GM21360 (cell line): ENCODE data around the gene CYP19A1.

Source experiments
- ATAC-seq: cut with Tn5 transposase; IDR thresholded peaks from one replicate; pipeline ENCODE4 v1.9.1; 2021; ENCODE audit warnings: mild to moderate bottlenecking, moderate library complexity; ENCODE audit not compliant: unreplicated experiment

Gene CYP19A1

DNA sequence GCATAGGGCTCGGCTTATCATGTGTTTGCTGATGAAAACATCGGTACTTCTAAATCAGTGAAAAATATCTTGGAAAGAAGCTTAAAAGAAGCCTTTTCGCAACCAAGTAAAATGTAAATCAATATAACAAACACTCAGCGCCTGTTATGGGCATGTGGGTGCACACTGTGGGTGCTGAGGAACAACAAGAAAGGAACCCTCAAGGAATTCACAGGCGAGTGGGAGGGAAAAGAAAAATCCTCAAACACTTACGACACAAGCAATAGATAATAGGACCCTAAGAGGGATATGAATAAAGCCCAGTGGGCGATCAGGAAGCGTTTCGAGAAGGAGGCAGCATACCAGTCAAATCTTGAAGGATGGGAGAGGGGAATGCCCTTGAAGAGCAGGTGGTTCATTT lies 25.0 kb upstream of the CYP19A1 start:
- ATAC-seq, result no peak

DNA sequence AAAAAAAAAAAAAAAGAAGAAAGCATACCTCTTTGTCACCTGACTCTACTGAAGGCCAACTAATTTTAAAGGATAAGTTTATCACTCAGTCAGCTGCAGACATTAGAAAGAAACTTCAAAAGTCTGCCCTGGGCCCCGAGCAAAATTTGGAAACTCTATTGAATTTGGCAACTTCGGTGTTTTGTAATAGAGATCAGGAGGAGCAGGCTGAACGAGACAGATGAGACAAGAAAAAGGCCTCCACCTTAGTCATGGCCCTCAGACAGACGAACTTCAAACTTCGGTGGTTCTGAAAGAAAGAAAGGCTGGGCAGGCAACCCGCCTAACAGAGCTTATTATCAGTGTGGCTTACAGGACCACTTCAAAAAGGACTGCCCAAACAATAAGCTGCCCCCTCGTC lies 21.6 kb upstream of the CYP19A1 start:
- ATAC-seq, result no peak

DNA sequence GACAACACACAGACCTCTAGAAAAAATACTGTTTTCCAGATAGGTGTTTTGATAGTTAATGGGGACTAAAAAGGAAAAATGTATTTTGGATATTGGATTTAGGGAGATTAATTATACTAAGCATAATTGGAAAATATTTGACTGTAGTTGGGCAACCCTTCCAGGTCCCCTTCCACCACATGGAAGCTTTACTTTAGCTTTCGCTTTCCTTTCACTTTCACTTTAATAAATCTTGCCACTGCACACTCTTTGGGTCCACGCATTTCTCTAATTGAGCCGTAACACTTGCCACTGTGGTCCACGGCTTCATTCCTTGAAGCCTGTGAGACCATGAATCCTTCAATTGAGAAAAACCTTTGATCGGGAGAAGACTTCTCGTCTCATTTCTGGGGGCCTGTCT lies 18.6 kb upstream of the CYP19A1 start:
- no peak for ATAC-seq

DNA sequence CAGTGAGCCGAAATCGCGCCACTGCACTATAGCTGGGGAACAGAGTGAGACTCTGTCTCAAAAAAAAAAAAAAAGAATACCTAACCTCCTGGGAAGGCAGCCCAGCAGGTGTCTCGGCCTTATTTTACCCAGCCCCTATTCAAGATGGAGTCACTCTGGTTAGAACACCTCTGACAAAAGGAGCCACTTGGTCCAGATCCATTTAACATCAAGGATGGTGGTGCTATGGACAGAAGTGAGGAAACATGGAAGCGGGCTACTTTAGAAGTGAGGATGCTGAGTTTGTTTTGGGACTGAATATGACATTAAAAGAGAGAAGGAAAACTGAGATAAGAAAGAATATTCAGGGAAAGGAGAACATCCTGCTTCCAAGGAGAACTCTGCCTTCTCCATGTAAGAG lies 17.8 kb upstream of the CYP19A1 start:
- ATAC-seq, result no peak

DNA sequence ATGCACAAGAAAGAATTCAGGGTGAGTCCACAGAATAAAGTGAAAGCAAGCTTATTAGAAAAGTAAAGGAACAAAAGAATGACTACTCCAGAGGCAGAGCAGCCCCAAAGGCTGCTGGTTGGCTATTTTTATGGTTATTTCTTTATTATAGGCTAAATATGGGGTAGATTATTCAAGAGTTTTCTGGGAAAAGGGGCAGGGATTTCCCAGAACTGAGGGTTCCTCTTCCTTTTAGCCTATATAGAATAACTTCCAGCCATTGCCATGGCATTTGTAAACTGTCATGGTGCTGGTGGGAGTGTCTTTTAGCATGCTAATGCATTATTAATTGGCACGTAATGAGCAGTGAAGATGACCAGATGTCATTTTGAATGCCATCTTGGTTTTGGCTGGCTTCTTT lies 16.7 kb upstream of the CYP19A1 start:
- ATAC-seq, result no peak

DNA sequence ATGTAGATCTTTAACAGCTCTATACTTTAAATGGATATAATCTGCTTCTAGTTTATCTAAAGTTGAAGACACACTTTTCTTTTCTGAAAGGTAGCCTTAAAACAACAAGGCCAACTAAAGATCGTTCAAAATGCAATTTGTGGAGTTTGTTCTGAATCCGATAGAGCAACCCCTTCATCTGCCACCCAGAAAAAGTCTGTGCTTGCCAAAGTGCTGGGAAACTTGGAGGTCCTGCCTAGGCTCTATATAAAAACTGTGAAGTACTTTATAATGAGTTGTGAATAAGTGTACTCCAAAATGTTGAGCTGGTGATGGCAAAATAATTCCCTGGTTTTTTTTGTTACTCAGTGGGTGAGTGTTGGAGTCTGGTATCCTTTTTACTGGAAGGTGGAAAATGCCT lies 15.6 kb upstream of the CYP19A1 start:
- no peak for ATAC-seq

DNA sequence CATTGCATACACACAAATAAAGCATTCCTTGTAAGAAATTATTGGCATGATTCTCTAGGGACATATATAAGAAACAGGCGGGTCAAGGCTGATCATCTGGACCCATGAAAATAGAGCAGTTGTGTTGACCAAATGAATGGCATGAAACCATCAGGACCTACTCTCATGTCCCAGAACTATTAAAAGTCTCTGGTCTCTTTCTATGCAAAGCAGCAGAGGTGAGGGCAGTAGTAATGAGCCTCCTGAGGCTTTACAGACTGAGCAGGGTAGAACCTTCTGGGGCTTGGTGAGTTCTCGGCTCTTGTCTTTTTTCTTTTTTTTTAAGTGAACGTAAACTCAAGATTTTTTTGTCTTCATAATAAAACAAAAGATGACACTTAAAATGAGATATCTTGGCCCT lies 12.3 kb upstream of the CYP19A1 start:
- ATAC-seq, result no peak

DNA sequence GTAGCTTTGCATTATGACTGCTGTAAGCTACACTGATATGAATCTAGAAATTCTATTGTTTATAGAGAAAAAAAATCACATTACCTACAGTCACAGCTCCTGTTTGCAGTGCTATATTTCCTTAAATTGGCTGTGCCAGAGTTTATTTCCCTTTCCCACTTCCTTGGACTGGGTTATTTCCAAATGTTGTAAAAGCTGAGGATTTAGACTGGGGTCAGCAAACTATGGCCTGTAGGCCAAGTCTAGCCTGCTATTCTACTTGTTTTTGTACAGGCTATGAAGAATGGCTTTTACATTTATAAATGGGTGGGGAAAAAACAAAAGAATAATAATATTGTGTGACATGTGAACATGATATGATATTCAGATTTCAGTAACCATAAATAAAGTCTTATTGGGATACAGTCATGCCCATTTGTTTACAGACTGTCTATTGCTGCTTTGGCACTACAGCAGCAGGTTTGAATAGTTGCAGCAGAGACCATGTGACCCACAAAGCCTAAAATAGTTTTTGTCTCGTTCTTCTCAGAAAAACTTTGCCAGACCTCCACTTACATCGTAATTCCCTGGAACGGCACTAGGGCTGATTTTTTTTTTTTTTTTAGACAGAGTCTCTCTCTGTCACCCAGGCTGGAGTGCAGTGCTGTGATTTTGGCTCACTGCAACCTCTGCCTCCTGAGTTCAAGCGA lies 10.9 kb upstream of the CYP19A1 start:
- ATAC-seq, result no peak

DNA sequence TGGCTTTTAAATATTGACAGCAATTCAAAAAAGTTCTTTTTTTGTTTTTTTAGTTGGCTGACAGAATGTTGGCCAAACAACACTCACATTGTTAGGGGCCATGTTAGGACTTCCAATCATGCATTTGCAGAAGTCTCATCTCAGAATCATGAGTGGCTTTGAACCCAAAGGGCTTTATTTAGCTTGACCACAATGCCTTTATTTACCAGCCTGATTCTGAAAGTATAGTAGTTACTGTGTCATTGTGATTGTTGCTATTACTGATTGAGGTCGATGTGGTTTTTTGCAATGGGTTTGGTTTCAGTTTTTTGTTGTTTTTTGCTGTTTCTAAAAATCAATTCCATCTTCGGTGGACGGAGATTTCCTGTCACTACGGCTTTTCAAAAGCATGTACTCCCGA lies 10.3 kb upstream of the CYP19A1 start:
- peak; percentile 87 for ATAC-seq

DNA sequence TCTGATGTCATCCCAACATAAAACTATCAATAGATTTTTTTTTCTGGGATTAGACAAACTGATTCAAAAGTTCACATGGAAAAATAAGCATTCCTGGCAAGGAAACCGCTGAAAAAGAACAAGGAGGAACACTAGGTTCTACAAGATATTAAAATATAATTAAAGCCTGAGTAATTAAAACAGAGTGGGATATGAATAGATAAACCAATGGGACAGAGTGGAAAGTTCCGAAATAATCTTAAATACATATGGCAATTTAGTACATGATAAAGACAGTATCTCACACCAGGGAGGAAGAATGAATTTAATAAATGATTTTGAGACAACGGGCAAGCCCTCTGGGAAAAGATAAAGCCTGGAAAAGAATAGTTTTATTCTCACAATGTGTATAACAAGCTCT lies 7.7 kb upstream of the CYP19A1 start:
- ATAC-seq, result no peak

DNA sequence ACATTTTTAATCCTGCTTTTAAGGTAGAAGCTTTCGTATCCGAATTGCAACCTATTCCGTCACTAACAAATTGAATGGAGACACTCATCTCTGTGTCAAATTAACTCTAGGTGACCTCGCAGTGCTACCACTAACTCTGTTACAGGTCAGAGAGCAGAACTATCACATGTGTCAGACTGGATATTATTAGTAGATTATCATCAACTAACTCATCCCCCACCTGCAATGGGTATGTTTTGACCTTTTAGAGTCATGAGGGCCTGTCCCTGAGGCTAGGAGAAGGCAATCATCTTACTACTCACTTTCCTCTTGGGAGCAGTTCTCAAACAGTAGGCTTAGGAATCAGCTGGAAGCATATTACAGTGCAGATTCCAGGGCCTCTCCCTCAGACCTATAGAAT lies 5.1 kb upstream of the CYP19A1 start:
- no peak for ATAC-seq

DNA sequence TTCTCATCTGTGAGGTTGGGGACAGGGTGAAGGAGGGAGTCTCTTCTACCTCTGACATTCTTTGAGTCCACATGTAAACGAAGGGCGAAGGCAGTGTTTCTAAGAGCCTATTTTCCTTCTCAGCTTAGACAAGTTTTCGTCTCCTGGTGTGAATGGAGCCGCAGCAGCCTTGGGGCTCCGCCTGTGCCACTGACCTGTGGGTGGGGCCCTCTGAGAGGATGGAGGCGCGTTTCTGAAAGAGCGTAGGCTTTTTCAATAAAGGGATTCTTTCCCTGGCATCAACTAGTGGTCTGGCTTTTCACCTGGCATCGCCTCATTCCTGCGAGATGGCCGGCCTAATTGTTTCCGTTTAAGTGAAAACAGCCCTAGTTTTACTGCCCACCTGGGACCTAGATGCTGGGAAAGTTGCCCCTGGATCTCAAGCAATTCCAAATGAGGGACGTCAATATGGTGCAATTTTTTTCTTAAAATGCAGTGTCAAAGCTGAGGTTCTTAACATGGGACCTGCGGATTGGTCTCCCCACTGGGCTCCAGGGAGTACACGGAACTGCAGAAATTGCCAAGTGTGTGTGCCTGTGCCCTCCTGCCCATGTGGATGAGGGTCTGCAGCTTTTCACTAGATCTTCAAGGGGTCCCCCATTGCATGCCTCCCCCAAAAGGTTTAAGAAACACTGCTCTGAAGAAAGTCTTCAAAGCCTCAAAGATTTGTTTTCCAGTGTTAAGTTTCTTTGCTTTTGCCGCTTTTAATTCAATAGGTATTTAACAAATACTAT lies 4.0 kb upstream of the CYP19A1 start:
- ATAC-seq, result no peak

DNA sequence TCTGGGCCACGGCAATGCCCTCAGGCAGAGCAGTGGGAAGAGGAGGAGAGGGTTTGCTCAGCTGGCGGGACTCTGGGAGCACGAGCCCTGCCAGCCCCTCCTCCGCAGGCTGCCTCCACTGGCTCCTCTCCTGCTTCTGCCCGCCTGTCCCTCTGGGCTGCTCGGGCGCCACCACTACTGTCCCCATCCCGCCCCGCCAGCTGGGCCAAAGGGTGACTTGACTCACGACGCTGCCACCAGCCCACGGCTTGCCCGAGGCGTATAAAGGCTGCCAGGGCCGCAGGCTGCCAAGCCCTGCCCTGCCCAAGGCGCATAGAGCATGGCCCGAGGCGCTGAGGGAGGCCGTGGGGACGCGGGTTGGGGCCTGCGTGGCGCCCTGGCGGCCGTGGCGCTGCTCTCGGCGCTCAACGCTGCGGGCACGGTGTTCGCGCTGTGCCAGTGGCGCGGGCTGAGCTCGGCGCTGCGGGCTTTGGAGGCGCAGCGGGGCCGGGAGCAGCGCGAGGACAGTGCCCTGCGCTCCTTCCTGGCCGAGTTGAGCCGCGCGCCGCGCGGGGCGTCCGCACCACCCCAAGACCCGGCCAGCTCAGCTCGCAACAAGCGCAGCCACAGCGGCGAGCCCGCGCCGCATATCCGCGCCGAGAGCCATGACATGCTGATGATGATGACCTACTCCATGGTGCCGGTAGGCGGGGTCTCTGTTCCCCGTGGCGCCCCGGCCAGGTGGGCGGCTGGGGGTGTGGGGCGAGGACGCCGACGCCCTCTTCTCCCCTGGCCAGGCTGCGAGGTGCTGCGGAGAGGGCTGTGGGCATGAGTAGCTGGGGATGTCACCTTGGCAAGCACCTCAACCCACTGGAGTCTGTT lies 3.2 kb upstream of the CYP19A1 start, which contains the start of gene GLDN:
GLDN (plus strand) TSS at position 290 of the 861 bp plus-strand sequence; CDS start at position 320, 30 bp downstream.
- no peak for ATAC-seq

DNA sequence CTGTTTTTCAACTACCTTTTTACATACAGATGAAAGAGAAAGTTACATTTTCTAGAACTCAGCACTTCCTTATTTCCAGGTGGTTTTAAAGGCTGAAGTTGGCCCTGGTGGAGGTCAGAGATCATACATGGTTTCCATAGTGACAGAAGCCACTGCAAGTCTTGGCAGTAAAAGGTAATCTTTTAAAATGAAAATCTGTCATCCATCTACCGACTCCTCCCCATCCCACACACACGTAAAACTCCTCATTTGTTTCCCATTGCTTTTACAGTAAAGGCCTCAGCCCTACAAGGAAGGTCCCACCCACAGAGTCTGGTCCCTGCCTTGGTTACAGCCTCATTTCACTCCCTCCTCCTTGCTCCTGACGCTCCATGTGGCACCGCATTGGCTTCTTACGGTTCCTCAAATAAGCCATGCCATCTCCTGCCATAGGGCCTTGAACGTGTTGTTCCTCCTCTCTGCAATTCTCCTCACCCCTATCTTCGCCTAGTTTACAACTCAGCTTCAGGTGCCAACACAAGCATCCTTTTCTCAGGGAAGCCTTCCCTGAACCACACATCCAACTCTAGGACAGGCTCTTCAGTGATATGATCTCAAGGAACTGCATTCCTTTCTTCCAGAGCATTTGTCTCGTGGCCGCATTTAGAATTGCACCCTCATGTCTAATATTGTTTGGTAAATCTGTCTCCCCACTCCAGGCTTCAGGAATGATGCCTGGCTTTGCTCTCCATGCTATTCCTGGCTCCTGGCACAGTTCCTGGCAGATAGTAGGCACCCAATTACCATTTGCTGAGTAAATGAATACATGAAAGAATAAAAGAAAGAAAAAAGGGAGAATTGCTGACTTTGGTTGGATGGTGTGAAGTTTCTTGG lies 2.6 kb downstream of the CYP19A1 start:
- peak; percentile 58 for ATAC-seq

DNA sequence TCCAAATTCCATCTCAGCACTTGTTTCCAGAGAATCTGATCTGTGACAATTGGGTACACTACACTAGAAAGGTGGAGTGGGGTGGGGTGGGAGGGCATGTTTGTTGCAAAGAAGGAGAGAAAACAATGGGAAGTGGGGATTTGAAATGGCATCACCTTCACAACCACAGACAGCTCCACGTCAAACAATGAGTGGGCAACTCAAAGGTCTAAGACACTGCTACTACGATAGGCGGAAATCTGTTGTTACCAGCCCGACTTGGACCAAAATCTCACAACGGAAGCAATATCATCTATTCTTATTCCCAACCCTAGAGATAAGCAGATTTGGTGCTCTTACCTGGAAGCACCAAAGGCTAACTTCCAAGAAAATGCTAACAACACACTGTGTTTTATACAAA lies 3.3 kb downstream of the CYP19A1 start:
- no peak for ATAC-seq

DNA sequence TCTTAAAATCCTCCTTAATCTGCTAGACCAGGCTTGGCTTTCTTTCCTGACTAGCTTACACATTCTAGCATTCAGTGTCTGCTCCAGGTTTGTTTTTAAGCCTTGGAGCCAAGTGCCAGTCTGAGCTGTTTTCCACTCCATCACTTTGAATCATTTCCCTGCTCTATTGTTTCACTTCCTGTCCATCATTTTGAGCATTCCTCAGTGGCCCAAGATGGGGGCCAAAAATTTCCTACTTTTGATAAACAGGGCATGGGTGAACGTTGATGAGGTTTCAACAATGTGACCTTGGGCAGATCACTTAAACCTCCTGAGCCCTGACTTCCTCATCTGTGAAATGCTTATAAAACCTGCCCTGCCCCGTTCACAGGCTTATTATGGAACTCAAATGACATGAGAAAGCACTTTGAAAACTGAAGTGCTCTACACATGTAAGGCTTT lies 4.4 kb downstream of the CYP19A1 start:
- ATAC-seq, result no peak

DNA sequence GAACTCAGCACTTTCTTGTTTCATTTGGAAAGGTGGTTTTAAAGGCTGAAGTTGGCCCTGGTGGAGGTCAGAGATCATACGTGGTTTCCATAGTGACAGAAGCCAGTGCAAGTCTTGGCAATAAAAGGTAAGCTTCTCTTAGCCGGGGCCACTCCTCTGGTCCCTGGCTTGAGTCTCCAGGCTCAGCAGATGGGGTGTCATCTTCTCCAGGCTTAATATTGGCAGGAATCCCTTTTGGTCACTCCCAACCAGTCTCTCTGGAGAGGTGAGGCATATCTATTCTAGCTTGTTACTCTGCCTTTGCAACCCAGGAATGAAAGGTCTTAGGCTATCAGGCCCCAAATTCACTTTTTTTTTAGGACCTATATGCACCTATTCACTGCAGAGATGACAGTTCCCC lies 4.8 kb downstream of the CYP19A1 start:
- ATAC-seq, result no peak

DNA sequence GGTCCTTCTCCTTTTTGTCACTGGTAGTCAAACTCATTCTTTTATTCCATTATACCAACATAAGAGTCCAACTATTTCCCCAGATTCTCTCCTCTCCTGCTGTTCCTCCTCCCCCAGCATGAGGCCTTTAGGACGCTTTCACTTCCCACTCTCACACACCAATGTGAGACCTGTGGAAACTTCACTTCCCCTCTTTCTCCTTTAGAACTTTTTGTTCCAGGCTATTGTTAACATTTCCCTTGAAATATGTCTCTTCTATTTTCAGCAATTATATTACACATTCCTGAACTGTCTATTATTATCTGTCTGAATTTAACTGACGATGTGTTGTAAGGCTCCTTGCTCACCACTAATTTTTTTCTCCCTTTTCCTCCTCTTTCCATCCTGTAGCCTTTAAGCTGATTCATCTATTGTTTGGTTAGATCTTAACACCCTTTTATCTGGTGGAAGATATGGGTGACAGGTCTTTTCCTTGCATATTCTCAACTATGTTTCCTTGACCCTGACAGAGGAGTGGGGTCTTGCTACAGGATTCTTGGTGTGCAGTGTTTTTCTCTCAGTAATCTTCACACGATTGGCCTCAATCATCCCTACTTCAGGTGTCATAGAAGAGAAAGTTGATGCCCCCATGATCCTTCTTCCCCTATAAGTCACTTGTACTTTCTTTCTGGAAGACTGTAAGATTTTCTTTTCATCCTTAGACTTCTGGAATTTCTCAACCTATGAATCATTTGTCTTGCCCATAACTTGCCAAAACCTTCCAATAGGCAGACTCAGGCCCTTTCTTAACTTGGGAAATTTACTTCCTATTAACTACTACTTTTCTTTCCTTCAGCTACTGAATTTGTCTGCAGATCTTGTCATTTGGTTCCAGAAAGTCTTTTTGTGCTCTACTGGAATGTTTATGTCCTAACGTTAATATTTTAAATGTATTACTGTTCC lies 5.9 kb downstream of the CYP19A1 start:
- no peak for ATAC-seq

DNA sequence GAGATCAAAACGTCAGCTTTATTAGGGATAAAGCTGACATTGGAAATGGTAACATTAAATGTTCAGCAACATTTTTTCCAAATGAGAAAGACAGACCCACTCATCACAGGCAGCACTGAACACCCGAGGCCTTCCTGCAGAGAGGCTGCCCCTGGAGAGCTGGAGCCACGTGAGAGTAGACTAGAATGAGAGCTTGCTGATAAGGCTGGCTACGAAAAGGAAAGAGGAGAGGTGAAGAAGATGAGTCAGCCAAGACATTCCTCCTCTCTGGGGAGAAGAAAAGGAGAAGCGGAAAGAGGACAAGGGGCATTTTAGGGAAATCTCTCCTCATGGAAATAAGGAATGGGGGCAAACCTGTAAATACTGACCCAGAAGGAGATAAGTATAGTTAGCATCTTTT lies 7.3 kb downstream of the CYP19A1 start:
- ATAC-seq, result no peak
